HepG2 (cell line): ENCODE data around the gene TMEM130. TPM values are rescaled to one million over a fixed set of nuclear protein-coding genes. Genes with fewer than 3 reads are reported as not detected.

Experiments
- ATAC-seq: fragments of 200-7000 bp; cut with Tn5 transposase; 3 replicates; pipeline ENCODE4 v1.9.1; 2020; ENCODE audit warnings: mild to moderate bottlenecking, moderate library complexity
- BruUV-seq: library from RNA; stranded (reverse); fragments of 400-500 nt; replicated peaks from 2 replicates; lab custom pipeline; 2021; lab: Mats Ljungman, UMichigan
- CTCF ChIA-PET: fragments of 300-600 bp; formaldehyde crosslinking; extraction: SDS; loops from one replicate; lab custom pipeline; 2021; ENCODE audit warnings: low total read pairs, inconsistent platforms, low intra/inter-chr PET ratio; lab: Yijun Ruan, JAX
- POLR2A ChIA-PET: fragments of 350-600 bp; sonication (Branson Sonifier 250); formaldehyde crosslinking; loops from one replicate; lab custom pipeline; 2020; ENCODE audit warnings: antibody characterized with exemption, inconsistent platforms; lab: Yijun Ruan, JAX
- DNase-seq: peaks from one replicate; pipeline ENCODE4 v3.0.0-alpha.2; 2015; ENCODE audit warnings: low spot score
- FAIRE-seq: peaks from 3 replicates; lab custom pipeline; 2011; peaks lifted over from hg19 to GRCh38; lab: Jason Lieb, UNC
- H2AFZ ChIP-seq: one replicate; pipeline ENCODE4 v1.6.1; 2011; ENCODE audit warnings: low read length, inconsistent platforms
- H3K27ac ChIP-seq: fragments of 300-600 bp; 3 replicates; pipeline ENCODE4 v1.8.0; 2011; ENCODE audit warnings: mixed run types, mild to moderate bottlenecking, mixed read lengths, low read length, inconsistent platforms; ENCODE audit not compliant: insufficient read depth; ENCODE audit errors: extremely low read length
- H3K27me3 ChIP-seq, 2 experiments: fragments of 200-600 bp in 1 of 2; 2 replicates in 1 of 2; 3 replicates in 1 of 2; pipeline versions ENCODE4 v1.6.0 to v1.8.0; 2011; ENCODE audit warnings: low read length in 2 of 2, mild to moderate bottlenecking in 2 of 2, moderate library complexity in 2 of 2, inconsistent platforms in 1 of 2; ENCODE audit not compliant: insufficient read depth in 2 of 2, control insufficient read depth in 1 of 2
- H3K36me3 ChIP-seq, 2 experiments: fragments of 200-600 bp in 1 of 2; replicated peaks in 1 of 2; 2 replicates in 1 of 2; 3 replicates in 1 of 2; pipeline versions ENCODE4 v1.5.1 to v1.8.0; 2011; ENCODE audit warnings: low read length in 2 of 2, inconsistent platforms in 1 of 2; ENCODE audit not compliant: insufficient read depth in 2 of 2, control insufficient read depth in 1 of 2
- H3K4me1 ChIP-seq: 2 replicates; pipeline ENCODE4 v1.5.1; 2012; ENCODE audit warnings: low read length, inconsistent platforms; ENCODE audit not compliant: insufficient read depth
- H3K4me2 ChIP-seq: 2 replicates; pipeline ENCODE4 v1.6.0; 2011; ENCODE audit warnings: low read depth, low read length, inconsistent platforms
- H3K4me3 ChIP-seq, 3 experiments: fragments of 200-600 bp in 1 of 3; sonication (generic), shearing (Covaris generic) in 1 of 3; replicated peaks in 1 of 3; 2 replicates each; pipeline ENCODE4 v1.5.1; 2011 to 2016; ENCODE audit warnings: low read length in 3 of 3, inconsistent platforms in 2 of 3, low read depth in 2 of 3, mild to moderate bottlenecking in 2 of 3, control low read depth in 1 of 3, mixed read lengths in 1 of 3; ENCODE audit not compliant: insufficient read depth in 1 of 3
- H3K79me2 ChIP-seq: one replicate; pipeline ENCODE4 v1.6.1; 2011; ENCODE audit warnings: low read length, inconsistent platforms; ENCODE audit not compliant: insufficient read depth
- H3K9ac ChIP-seq: 2 replicates; pipeline ENCODE4 v1.6.0; 2011; ENCODE audit warnings: mild to moderate bottlenecking, low read depth, low read length, inconsistent platforms; ENCODE audit not compliant: insufficient read depth
- H3K9me3 ChIP-seq: 2 replicates; pipeline ENCODE4 v1.5.1; 2012; ENCODE audit warnings: mild to moderate bottlenecking, low read length
- H4K20me1 ChIP-seq: 2 replicates; pipeline ENCODE4 v1.6.0; 2011; ENCODE audit warnings: inconsistent platforms, mild to moderate bottlenecking, low read length, moderate library complexity; ENCODE audit not compliant: insufficient read depth
- ARHGAP35 ChIP-seq: sonication (generic); formaldehyde crosslinking; IDR thresholded peaks from 2 replicates; pipeline ENCODE4 v1.9.0; 2022; ENCODE audit warnings: mild to moderate bottlenecking, inconsistent platforms, moderate library complexity, missing genetic modification reagents, borderline replicate concordance
- CSRNP1 ChIP-seq: sonication (generic); formaldehyde crosslinking; IDR thresholded peaks from 2 replicates; pipeline ENCODE4 v1.8.1; 2023; ENCODE audit warnings: mild to moderate bottlenecking, missing genetic modification reagents
- GMEB1 ChIP-seq: sonication (generic); formaldehyde crosslinking; IDR thresholded peaks from 2 replicates; pipeline ENCODE4 v1.5.1; 2020; ENCODE audit warnings: missing genetic modification reagents, mild to moderate bottlenecking, borderline replicate concordance
- HNRNPL ChIP-seq: fragments of 200-400 bp; formaldehyde crosslinking; IDR thresholded peaks from 2 replicates; pipeline ENCODE4 v1.6.1; 2017; ENCODE audit warnings: mild to moderate bottlenecking, low read depth, low read length
- MEF2D ChIP-seq: sonication (generic); formaldehyde crosslinking; IDR thresholded peaks from 2 replicates; pipeline ENCODE4 v1.5.1; 2020; ENCODE audit warnings: mild to moderate bottlenecking, missing genetic modification reagents
- NFRKB ChIP-seq: fragments of 450-650 bp; IDR thresholded peaks from 2 replicates; pipeline ENCODE4 v1.6.1; 2017
- PHF20 ChIP-seq: sonication (generic); formaldehyde crosslinking; IDR thresholded peaks from 2 replicates; pipeline ENCODE4 v1.5.0; 2020; ENCODE audit warnings: mild to moderate bottlenecking, missing genetic modification reagents
- TBP ChIP-seq: sonication (generic); formaldehyde crosslinking; IDR thresholded peaks from 2 replicates; pipeline ENCODE4 v1.5.0; 2020; ENCODE audit warnings: missing genetic modification reagents
- TEAD2 ChIP-seq: sonication (generic); formaldehyde crosslinking; IDR thresholded peaks from 2 replicates; pipeline ENCODE4 v1.9.0; 2021; ENCODE audit warnings: missing genetic modification reagents
- ZBTB49 ChIP-seq: sonication (generic); formaldehyde crosslinking; IDR thresholded peaks from 2 replicates; pipeline ENCODE4 v1.4.0; 2020; ENCODE audit warnings: missing genetic modification reagents, borderline replicate concordance
- ZNF512 ChIP-seq: sonication (generic); formaldehyde crosslinking; IDR thresholded peaks from 2 replicates; pipeline ENCODE4 v1.4.0; 2020; ENCODE audit warnings: mild to moderate bottlenecking, missing genetic modification reagents
- ZNF710 ChIP-seq: sonication (generic); formaldehyde crosslinking; IDR thresholded peaks from 2 replicates; pipeline ENCODE4 v1.5.0; 2020; ENCODE audit warnings: mild to moderate bottlenecking, missing genetic modification reagents, borderline replicate concordance
- ZNF891 ChIP-seq: sonication (generic); formaldehyde crosslinking; IDR thresholded peaks from 2 replicates; pipeline ENCODE4 v1.5.0; 2020; ENCODE audit warnings: mild to moderate bottlenecking, missing genetic modification reagents
- WGBS: methylation state at CpG from one replicate; pipeline ENCODE4 v1.1.6; 2017; ENCODE audit warnings: low lambda C conversion rate; 5-methylcytosine and 5-hydroxymethylcytosine counted together
- in situ Hi-C: cut with HindIII; loops from 2 replicates; pipeline ENCODE4 v1.10.0; 2017; ENCODE audit warnings: low pct_unique_long_range_greater_than_20kb; ENCODE audit not compliant: extremely low pct_ligation_motif_present
- intact Hi-C: fragments of 100-400 bp; cut with micrococcal nuclease; formaldehyde crosslinking; loops from one replicate; pipeline ENCODE4 v1.10.0; 2022; ENCODE audit not compliant: unreplicated experiment
- polyA plus RNA-seq, 8 experiments: library from polyadenylated mRNA; depleted of rRNA in 3 of 8; stranded (reverse) in 7 of 8; unstranded in 1 of 8; fragments of >200 nt; fragmentation: Illumina TruSeq in 4 of 8; extraction: Trizol in 4 of 8; gene quantifications; 2 replicates each; pipeline versions ENCODE4 v1.2.1 to v1.2.3, GENCODE V29; 2011 to 2016; ENCODE audit warnings: low read depth in 4 of 8, missing spikeins in 1 of 8, mixed read lengths in 1 of 8; ENCODE audit not compliant: insufficient read depth in 1 of 8
- total RNA-seq, 5 experiments: library from RNA; depleted of rRNA; stranded (reverse); fragments of >200 nt; fragmentation: Illumina TruSeq; extraction: Trizol; gene quantifications; 2 replicates each; pipeline ENCODE4 v1.2.3, GENCODE V29; 2016; ENCODE audit warnings: low read depth in 1 of 5

Gene TMEM130
- total and polyA plus RNA-seq, 2 of the 13 experiments (the other 11 are each of a cell fraction or from before 2014, with no cell fraction given), result not detected

- TF ChIP-seq CSRNP1 (CRISPR knock-in tag) (no peak), MEF2D (CRISPR knock-in tag) (no peak), ARHGAP35 (CRISPR knock-in tag) (no peak), TEAD2 (CRISPR knock-in tag) (no peak)
Observed at GRCh38 chr7:98840096-98840495, 29.7 kb downstream of the TMEM130 start (continued).

GRCh38 chr7:98837630-98837972 lies 32.2 kb downstream of the TMEM130 start:
- Histone ChIP-seq H3K9ac (no peak overlapping the region), H2AFZ (no peak overlapping the region), H3K9me3 (no peaks in the 10 kb centered on the region), H3K4me3 (no peak overlapping the region), H3K4me1 (no peaks in the 10 kb centered on the region), H3K27ac (no peak overlapping the region), H3K4me2 (no peak overlapping the region), H3K79me2 (no peaks in the 10 kb centered on the region), H3K36me3 (no peaks in the 10 kb centered on the region), H4K20me1 (no peaks in the 10 kb centered on the region)
- 48% methylated on average over 5 of the region's 5 CpGs for WGBS
- in situ Hi-C loops, result no loop called here
- intact Hi-C loops, result no loop called here
- CTCF ChIA-PET, result interaction anchor here (1.4 kb wide), 1 partner anchor 405 kb away, joined by 7 read pairs; no protein-coding TSS in a partner anchor
- DNase-seq (no peak), ATAC-seq (no peak)
- BruUV-seq, result no TSS peak
- TF ChIP-seq ZBTB49 (no peak), NFRKB (no peak), TBP (CRISPR knock-in tag) (no peak), GMEB1 (CRISPR knock-in tag) (no peak), PHF20 (CRISPR knock-in tag) (no peak), ZNF512 (CRISPR knock-in tag) (no peak), ZNF710 (CRISPR knock-in tag) (no peak), ZNF891 (CRISPR knock-in tag) (no peak), HNRNPL (no peak)
- TF ChIP-seq, all 625 proteins: peak for 0
- peaks cover 0 to 3% of the 10 kb centered on the region in 2 experiments; a peak in 2 of 5 replicates for H3K27me3 ChIP-seq
- FAIRE-seq, result no peak
- POLR2A ChIA-PET, result no interaction called here
